ENCODE results near the gene STAT6. TPM values are rescaled to one million over a fixed set of nuclear protein-coding genes. Genes with fewer than 3 reads are reported as not detected.
A peak's percentile ranks its signal among the peaks of the same experiment; 100 is the strongest.

Gene STAT6
- total and polyA plus RNA-seq, 10 of the 15 experiments (the other 5 are each of a cell fraction or from before 2014, with no cell fraction given) = 14.2 to 176 (median 89.6) TPM

- no peak for DNase-seq (ENCODE audit: low read depth, low spot score)
- peaks cover 9% of the 10 kb centered on the region; the same call in 1 of the 2 replicates for H3K4me1 ChIP-seq (ENCODE audit: control insufficient read depth, insufficient read depth, low read length)
- peak within 1 kb of the TSS; percentile 32; the same call in 1 of the 2 replicates for H3K9ac ChIP-seq (ENCODE audit: control insufficient read depth, insufficient read depth, low read length)
- no peak for TF ChIP-seq HDAC6 (IDR thresholded peaks at IDR 0.05; ENCODE audit: unreplicated experiment)
- no peak for TF ChIP-seq ZBTB11 (CRISPR knock-in tag; IDR thresholded peaks at IDR 0.05)
- no peak for TF ChIP-seq SRF (IDR thresholded peaks at IDR 0.05; ENCODE audit: low read depth in 2 of 2, low read length in 2 of 2)
- TF ChIP-seq ZNF622 (IDR thresholded peaks at IDR 0.05) = no peak
- TF ChIP-seq IKZF2 (IDR thresholded peaks at IDR 0.05) = 0 out of 4 replicates have a peak, but pooled peaks of 1 of the 2 experiments have one; percentile 20
- peak; percentile 31 for TF ChIP-seq IKZF1 (conservative IDR thresholded peaks at IDR 0.05)
- TF ChIP-seq GATAD2B (conservative IDR thresholded peaks at IDR 0.05; ENCODE audit: low read depth) = peak; percentile 60; the same call in 1 of the 2 replicates
- no peak for TF ChIP-seq NR2F1 (conservative IDR thresholded peaks at IDR 0.05)
- ChIA-PET CTCF (interaction anchor here (0.7 to 9.3 kb wide), 8 partner anchors 18 to 114 kb away, joined by 3 to 159 read pairs (median 5); no protein-coding TSS in a partner anchor), SMC1A (ENCODE audit: uncharacterized antibody, unreplicated experiment) (interaction anchor here (0.6 to 5.2 kb wide), 3 partner anchors 45 to 587 kb away, joined by 3 to 36 read pairs (median 3); no protein-coding TSS in a partner anchor), POLR2A (interaction anchor here (0.6 to 1.4 kb wide), 2 partner anchors 30 to 59 kb away, joined by 3 to 4 read pairs; no protein-coding TSS in a partner anchor), RAD21 (ENCODE audit: unreplicated experiment) (interaction anchor here (0.6 to 1.5 kb wide), 10 partner anchors 16 to 566 kb away, joined by 3 to 13 read pairs (median 4); partner anchors contain the start of genes OS9 and STAT6)
- peak within 1 kb of the TSS; percentile 83 for H3K4me3 ChIP-seq
- H2AFZ ChIP-seq (ENCODE audit: control insufficient read depth, low read depth, low read length) = peak within 1 kb of the TSS; percentile 84
- no peak within 1 kb of the TSS for H3K27ac ChIP-seq (ENCODE audit: control insufficient read depth, insufficient read depth)
- peaks cover 2 to 5% of the 10 kb centered on the region in 2 experiments for H3K27me3 ChIP-seq (replicated peaks in 1 of 2; ENCODE audit: control insufficient read depth in 2 of 2, insufficient read depth in 2 of 2, low read length in 1 of 2)
- no peak for FAIRE-seq
- H3K4me2 ChIP-seq (ENCODE audit: control insufficient read depth, insufficient read depth) = peak within 1 kb of the TSS; percentile 98
- H4K20me1 ChIP-seq (ENCODE audit: control insufficient read depth, insufficient read depth) = no peaks in the 10 kb centered on the region
- WGBS (ENCODE audit: insufficient coverage, insufficient replicate concordance, low lambda C conversion rate, missing lambda C conversion rate) = 1% methylated on average over 38 of the region's 57 CpGs
- peak; percentile 47 for ATAC-seq
- H3K9me3 ChIP-seq (replicated peaks; ENCODE audit: control insufficient read depth, insufficient read depth, low read length) = peaks cover 7% of the 10 kb centered on the region
- H3K79me2 ChIP-seq (ENCODE audit: control insufficient read depth, insufficient read depth, low read length) = no peaks in the 10 kb centered on the region
- intact Hi-C loops (cut with micrococcal nuclease; ENCODE audit: unreplicated experiment) = no loop called here
- no peaks in the 10 kb centered on the region for H3K36me3 ChIP-seq (ENCODE audit: control insufficient read depth in 2 of 2, insufficient read depth in 2 of 2, low read length in 1 of 2)
- no TSS peak for BruUV-seq (replicated peaks)
- in situ Hi-C loops (cut with MboI) = no loop called here
Observed at GRCh38 chr12:57127726-57128518, 16.8 kb upstream of the STAT6 start, which contains the start of gene LRP1. Gene LRP1 (plus strand): TSS chr12:57128483. CDS start chr12:57128965, 482 bp downstream.
